ENCODE measurements around the gene TMTC2. TPM values are rescaled to one million over a fixed set of nuclear protein-coding genes. Genes with fewer than 3 reads are reported as not detected.

TMTC2 gene
- total and polyA plus RNA-seq, 10 of the 15 experiments (the other 5 are each of a cell fraction or from before 2014, with no cell fraction given): 0.14 to 9.7 (median 1.2) TPM

DNA sequence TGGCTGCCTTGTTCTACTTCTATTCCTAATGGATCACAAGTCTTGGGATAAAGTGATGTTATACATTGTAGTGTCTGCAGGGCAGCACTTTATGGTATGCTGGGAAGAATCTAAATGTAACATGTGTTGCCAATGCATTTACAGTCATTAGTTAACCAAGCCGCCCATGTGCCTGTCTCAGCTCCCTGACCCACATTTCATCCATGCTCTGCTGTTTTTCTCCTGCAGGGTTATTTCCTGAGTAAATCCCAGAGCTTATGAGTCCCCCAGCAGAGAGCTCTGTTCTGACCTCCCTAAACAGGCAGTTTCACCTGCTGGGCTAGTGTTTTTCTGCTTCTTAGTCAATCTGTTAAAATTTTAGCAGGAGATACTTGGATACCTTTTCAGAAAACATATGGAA is 4.4 kb upstream of the TMTC2 start:
- Histone ChIP-seq H3K9me3 (replicated peaks; ENCODE audit: control insufficient read depth, insufficient read depth, low read length) (no peaks in the 10 kb centered on the region), H3K9ac (ENCODE audit: control insufficient read depth, insufficient read depth, low read length) (no peak overlapping the region), H3K4me3 (no peak overlapping the region), H3K4me2 (ENCODE audit: control insufficient read depth, insufficient read depth) (no peak overlapping the region), H2AFZ (ENCODE audit: control insufficient read depth, low read depth, low read length) (no peak overlapping the region), H4K20me1 (ENCODE audit: control insufficient read depth, insufficient read depth) (no peaks in the 10 kb centered on the region), H3K27me3 (replicated peaks in 1 of 2; ENCODE audit: control insufficient read depth in 2 of 2, insufficient read depth in 2 of 2, low read length in 1 of 2) (no peaks in the 10 kb centered on the region), H3K79me2 (ENCODE audit: control insufficient read depth, insufficient read depth, low read length) (no peaks in the 10 kb centered on the region), H3K4me1 (ENCODE audit: control insufficient read depth, insufficient read depth, low read length) (peaks cover 5% of the 10 kb centered on the region), H3K36me3 (ENCODE audit: control insufficient read depth in 2 of 2, insufficient read depth in 2 of 2, low read length in 1 of 2) (no peaks in the 10 kb centered on the region), H3K27ac (ENCODE audit: control insufficient read depth, insufficient read depth) (no peak overlapping the region)
- TF ChIP-seq POLR2AphosphoS2 (IDR thresholded peaks at IDR 0.05; ENCODE audit: low read depth, low read length) (no peak), SIX5 (IDR thresholded peaks at IDR 0.05; ENCODE audit: low read depth, low read length, severe bottlenecking) (no peak), POLR2AphosphoS5 (IDR thresholded peaks at IDR 0.05; ENCODE audit: low read length) (no peak), SREBF1 (IDR thresholded peaks at IDR 0.05; ENCODE audit: low read length) (no peak), YY1 (IDR thresholded peaks at IDR 0.05; ENCODE audit: low read depth, low read length) (no peak), MTA3 (IDR thresholded peaks at IDR 0.05; ENCODE audit: borderline replicate concordance, low read length) (no peak), IKZF2 (IDR thresholded peaks at IDR 0.05) (no peak), CBFB (IDR thresholded peaks at IDR 0.05; ENCODE audit: low read depth) (no peak), NBN (IDR thresholded peaks at IDR 0.05) (no peak), JUNB (IDR thresholded peaks at IDR 0.05) (no peak)
- TF ChIP-seq, protein P1, sequence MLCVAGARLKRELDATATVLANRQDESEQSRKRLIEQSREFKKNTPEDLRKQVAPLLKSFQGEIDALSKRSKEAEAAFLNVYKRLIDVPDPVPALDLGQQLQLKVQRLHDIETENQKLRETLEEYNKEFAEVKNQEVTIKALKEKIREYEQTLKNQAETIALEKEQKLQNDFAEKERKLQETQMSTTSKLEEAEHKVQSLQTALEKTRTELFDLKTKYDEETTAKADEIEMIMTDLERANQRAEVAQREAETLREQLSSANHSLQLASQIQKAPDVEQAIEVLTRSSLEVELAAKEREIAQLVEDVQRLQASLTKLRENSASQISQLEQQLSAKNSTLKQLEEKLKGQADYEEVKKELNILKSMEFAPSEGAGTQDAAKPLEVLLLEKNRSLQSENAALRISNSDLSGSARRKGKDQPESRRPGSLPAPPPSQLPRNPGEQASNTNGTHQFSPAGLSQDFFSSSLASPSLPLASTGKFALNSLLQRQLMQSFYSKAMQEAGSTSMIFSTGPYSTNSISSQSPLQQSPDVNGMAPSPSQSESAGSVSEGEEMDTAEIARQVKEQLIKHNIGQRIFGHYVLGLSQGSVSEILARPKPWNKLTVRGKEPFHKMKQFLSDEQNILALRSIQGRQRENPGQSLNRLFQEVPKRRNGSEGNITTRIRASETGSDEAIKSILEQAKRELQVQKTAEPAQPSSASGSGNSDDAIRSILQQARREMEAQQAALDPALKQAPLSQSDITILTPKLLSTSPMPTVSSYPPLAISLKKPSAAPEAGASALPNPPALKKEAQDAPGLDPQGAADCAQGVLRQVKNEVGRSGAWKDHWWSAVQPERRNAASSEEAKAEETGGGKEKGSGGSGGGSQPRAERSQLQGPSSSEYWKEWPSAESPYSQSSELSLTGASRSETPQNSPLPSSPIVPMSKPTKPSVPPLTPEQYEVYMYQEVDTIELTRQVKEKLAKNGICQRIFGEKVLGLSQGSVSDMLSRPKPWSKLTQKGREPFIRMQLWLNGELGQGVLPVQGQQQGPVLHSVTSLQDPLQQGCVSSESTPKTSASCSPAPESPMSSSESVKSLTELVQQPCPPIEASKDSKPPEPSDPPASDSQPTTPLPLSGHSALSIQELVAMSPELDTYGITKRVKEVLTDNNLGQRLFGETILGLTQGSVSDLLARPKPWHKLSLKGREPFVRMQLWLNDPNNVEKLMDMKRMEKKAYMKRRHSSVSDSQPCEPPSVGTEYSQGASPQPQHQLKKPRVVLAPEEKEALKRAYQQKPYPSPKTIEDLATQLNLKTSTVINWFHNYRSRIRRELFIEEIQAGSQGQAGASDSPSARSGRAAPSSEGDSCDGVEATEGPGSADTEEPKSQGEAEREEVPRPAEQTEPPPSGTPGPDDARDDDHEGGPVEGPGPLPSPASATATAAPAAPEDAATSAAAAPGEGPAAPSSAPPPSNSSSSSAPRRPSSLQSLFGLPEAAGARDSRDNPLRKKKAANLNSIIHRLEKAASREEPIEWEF (IDR thresholded peaks at IDR 0.05; ENCODE audit: insufficient replicate concordance, low read depth, low read length): no peak
- TF ChIP-seq, protein P2, sequence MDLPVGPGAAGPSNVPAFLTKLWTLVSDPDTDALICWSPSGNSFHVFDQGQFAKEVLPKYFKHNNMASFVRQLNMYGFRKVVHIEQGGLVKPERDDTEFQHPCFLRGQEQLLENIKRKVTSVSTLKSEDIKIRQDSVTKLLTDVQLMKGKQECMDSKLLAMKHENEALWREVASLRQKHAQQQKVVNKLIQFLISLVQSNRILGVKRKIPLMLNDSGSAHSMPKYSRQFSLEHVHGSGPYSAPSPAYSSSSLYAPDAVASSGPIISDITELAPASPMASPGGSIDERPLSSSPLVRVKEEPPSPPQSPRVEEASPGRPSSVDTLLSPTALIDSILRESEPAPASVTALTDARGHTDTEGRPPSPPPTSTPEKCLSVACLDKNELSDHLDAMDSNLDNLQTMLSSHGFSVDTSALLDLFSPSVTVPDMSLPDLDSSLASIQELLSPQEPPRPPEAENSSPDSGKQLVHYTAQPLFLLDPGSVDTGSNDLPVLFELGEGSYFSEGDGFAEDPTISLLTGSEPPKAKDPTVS (IDR thresholded peaks at IDR 0.05; ENCODE audit: low read depth, low read length): no peak
- TF ChIP-seq, protein P3, sequence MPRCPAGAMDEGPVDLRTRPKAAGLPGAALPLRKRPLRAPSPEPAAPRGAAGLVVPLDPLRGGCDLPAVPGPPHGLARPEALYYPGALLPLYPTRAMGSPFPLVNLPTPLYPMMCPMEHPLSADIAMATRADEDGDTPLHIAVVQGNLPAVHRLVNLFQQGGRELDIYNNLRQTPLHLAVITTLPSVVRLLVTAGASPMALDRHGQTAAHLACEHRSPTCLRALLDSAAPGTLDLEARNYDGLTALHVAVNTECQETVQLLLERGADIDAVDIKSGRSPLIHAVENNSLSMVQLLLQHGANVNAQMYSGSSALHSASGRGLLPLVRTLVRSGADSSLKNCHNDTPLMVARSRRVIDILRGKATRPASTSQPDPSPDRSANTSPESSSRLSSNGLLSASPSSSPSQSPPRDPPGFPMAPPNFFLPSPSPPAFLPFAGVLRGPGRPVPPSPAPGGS (IDR thresholded peaks at IDR 0.05; ENCODE audit: borderline replicate concordance, insufficient read depth, low read depth, low read length, poor library complexity, severe bottlenecking): no peak
- RAD21 ChIA-PET (ENCODE audit: unreplicated experiment): no interaction called here
- POLR2A ChIA-PET: no interaction called here
- FAIRE-seq (no peak), ATAC-seq (no peak), DNase-seq (ENCODE audit: low read depth, low spot score) (no peak)
- SMC1A ChIA-PET (ENCODE audit: uncharacterized antibody, unreplicated experiment): interaction anchor here (1.3 kb wide), 1 partner anchor 166 kb away, joined by 3 read pairs; no protein-coding TSS in a partner anchor
- BruUV-seq (replicated peaks): no TSS peak
- CTCF ChIA-PET: interaction anchor here (0.7 to 1.1 kb wide), 3 partner anchors 9 to 1141 kb away, joined by 3 to 4 read pairs (median 3); no protein-coding TSS in a partner anchor
- WGBS (ENCODE audit: insufficient coverage, insufficient replicate concordance, low lambda C conversion rate, missing lambda C conversion rate): 88% methylated on average over 1 of the region's 1 CpG
- in situ Hi-C loops (cut with MboI): no loop called here
- intact Hi-C loops (cut with micrococcal nuclease; ENCODE audit: unreplicated experiment): loop anchor here (10.0 kb wide), 4 partner anchors 292 to 1272 kb away; no protein-coding TSS in a partner anchor

Data from GM12878 (cell line).